GM12878 (cell line): ENCODE data around the gene C19orf67. TPM values are rescaled to one million over a fixed set of nuclear protein-coding genes. Genes with fewer than 3 reads are reported as not detected.

ENCODE experiments used
- BCL11A ChIP-seq: IDR thresholded peaks from 2 replicates; pipeline ENCODE4 v1.6.1; 2011; ENCODE audit warnings: low read depth, low read length
- BRCA1 ChIP-seq: IDR thresholded peaks from 2 replicates; pipeline ENCODE4 v1.6.1; 2011; ENCODE audit warnings: low read depth, low read length, improper control_type of control experiment
- CREM ChIP-seq: IDR thresholded peaks from 2 replicates; pipeline ENCODE4 v1.6.1; 2014; ENCODE audit warnings: antibody characterized with exemption, low read depth
- ELK1 ChIP-seq: IDR thresholded peaks from 2 replicates; pipeline ENCODE4 v1.6.1; 2012; ENCODE audit warnings: low read depth, low read length, improper control_type of control experiment
- ESRRA ChIP-seq: IDR thresholded peaks from 2 replicates; pipeline ENCODE4 v1.6.1; 2012; ENCODE audit warnings: mild to moderate bottlenecking, low read length, improper control_type of control experiment
- ETV6 ChIP-seq, 2 experiments: fragments of 450-650 bp in 1 of 2; IDR thresholded peaks in 1 of 2; conservative IDR thresholded peaks in 1 of 2; 2 replicates each; pipeline ENCODE4 v1.6.1; 2014; ENCODE audit warnings: antibody characterized with exemption in 1 of 2, borderline replicate concordance in 1 of 2, low read depth in 1 of 2, mild to moderate bottlenecking in 1 of 2, moderate library complexity in 1 of 2
- FOXM1 ChIP-seq: IDR thresholded peaks from 2 replicates; pipeline ENCODE4 v1.6.1; 2012; ENCODE audit warnings: low read depth, mild to moderate bottlenecking, inconsistent platforms, low read length, moderate library complexity
- GATAD2B ChIP-seq: fragments of 450-650 bp; conservative IDR thresholded peaks from 2 replicates; pipeline ENCODE4 v1.6.1; 2017; ENCODE audit warnings: low read depth, mild to moderate bottlenecking, moderate library complexity
- HDGF ChIP-seq: fragments of 450-650 bp; IDR thresholded peaks from 2 replicates; pipeline ENCODE4 v1.6.1; 2016; ENCODE audit warnings: antibody characterized with exemption
- HSF1 ChIP-seq: fragments of 150-350 bp; IDR thresholded peaks from 2 replicates; pipeline ENCODE4 v1.6.1; 2014; ENCODE audit warnings: mild to moderate bottlenecking, low read depth, low read length
- IRF4 ChIP-seq: IDR thresholded peaks from 2 replicates; pipeline ENCODE4 v1.6.1; 2011; ENCODE audit warnings: low read depth, low read length
- IRF5 ChIP-seq: fragments of 450-650 bp; IDR thresholded peaks from 2 replicates; pipeline ENCODE4 v1.6.1; 2017; ENCODE audit warnings: borderline replicate concordance
- NFYA ChIP-seq: IDR thresholded peaks from 2 replicates; pipeline ENCODE4 v1.6.1; 2011; ENCODE audit warnings: low read depth, mild to moderate bottlenecking, low read length, improper control_type of control experiment, borderline replicate concordance
- NR2C2 ChIP-seq: IDR thresholded peaks from 2 replicates; pipeline ENCODE4 v1.6.1; 2011; ENCODE audit warnings: borderline replicate concordance, low read depth; ENCODE audit not compliant: control insufficient read depth, insufficient read length
- RAD21 ChIP-seq: IDR thresholded peaks from 2 replicates; pipeline ENCODE4 v1.6.1; 2011; ENCODE audit warnings: mild to moderate bottlenecking, low read depth, low read length, moderate library complexity; ENCODE audit not compliant: insufficient read depth
- SIN3A ChIP-seq: IDR thresholded peaks from 2 replicates; pipeline ENCODE4 v1.6.1; 2012; ENCODE audit warnings: low read depth, low read length, improper control_type of control experiment
- SMC3 ChIP-seq: IDR thresholded peaks from 2 replicates; pipeline ENCODE4 v1.6.1; 2011; ENCODE audit warnings: low read length, improper control_type of control experiment, borderline replicate concordance
- SP1 ChIP-seq: IDR thresholded peaks from one replicate; pipeline ENCODE4 v1.6.1; 2011; ENCODE audit warnings: low read depth, low read length
- TBL1XR1 ChIP-seq: IDR thresholded peaks from 2 replicates; pipeline ENCODE4 v1.6.1; 2012; ENCODE audit warnings: low read depth, low read length, improper control_type of control experiment
- YBX1 ChIP-seq: fragments of 450-650 bp; IDR thresholded peaks from 2 replicates; pipeline ENCODE4 v1.6.1; 2016; ENCODE audit warnings: antibody characterized with exemption
- ZBTB40 ChIP-seq: fragments of 450-650 bp; IDR thresholded peaks from 2 replicates; pipeline ENCODE4 v1.6.1; 2016; ENCODE audit warnings: mild to moderate bottlenecking, moderate library complexity, borderline replicate concordance
- ZNF384 ChIP-seq: IDR thresholded peaks from 2 replicates; pipeline ENCODE4 v1.6.1; 2012; ENCODE audit warnings: low read depth, mild to moderate bottlenecking, low read length, improper control_type of control experiment, borderline replicate concordance
- ZNF622 ChIP-seq: fragments of 450-650 bp; IDR thresholded peaks from 2 replicates; pipeline ENCODE4 v1.6.1; 2017; ENCODE audit warnings: mild to moderate bottlenecking, inconsistent platforms
- polyA plus RNA-seq, 11 experiments: library from polyadenylated mRNA; depleted of rRNA in 4 of 11; unstranded in 6 of 11; stranded (reverse) in 5 of 11; fragments of >200 nt; fragmentation: Nextera tagmentation in 4 of 11; fragmentation: Illumina TruSeq in 1 of 11; extraction: Ambion mirVana in 4 of 11; extraction: Trizol in 1 of 11; gene quantifications; 1 replicate in 1 of 11; 2 replicates in 10 of 11; pipeline versions ENCODE4 v1.2.1 to v1.2.3, GENCODE V29; 2011 to 2016; ENCODE audit warnings: inconsistent platforms in 2 of 11, missing spikeins in 2 of 11, low read depth in 1 of 11
- total RNA-seq, 4 experiments: library from RNA; depleted of rRNA in 3 of 4; stranded (reverse); fragments of >200 nt in 3 of 4; fragmentation: Illumina TruSeq in 1 of 4; extraction: Trizol in 1 of 4; gene quantifications; 2 replicates each; pipeline versions ENCODE4 v1.2.1 to v1.2.3, GENCODE V29; 2013 to 2021

Gene C19orf67
- total and polyA plus RNA-seq, 10 of the 15 experiments (the other 5 are each of a cell fraction or from before 2014, with no cell fraction given): 0.14 TPM; not detected in 9

- TF ChIP-seq HSF1 (no peak), CREM (peak; percentile 90), YBX1 (no peak), ESRRA (no peak), ZBTB40 (peak; percentile 98), NR2C2 (no peak), ZNF622 (no peak), ELK1 (0 out of 2 replicates have a peak, but pooled peaks have one; percentile 45), IRF5 (no peak), SMC3 (no peak), FOXM1 (no peak), RAD21 (no peak), SIN3A (peak; percentile 59), NFYA (no peak), GATAD2B (no peak), ZNF384 (peak; percentile 81; the same call in 1 of the 2 replicates), ETV6 (conservative IDR thresholded peaks at IDR 0.05 in 1 of 2, IDR thresholded peaks at IDR 0.05 in 1 of 2; ENCODE audit: borderline replicate concordance in 1 of 2, low read depth in 1 of 2) (no peak), BRCA1 (no peak), SP1 (peak; percentile 75), TBL1XR1 (no peak), HDGF (no peak; the same call in 1 of the 2 replicates), BCL11A (no peak), IRF4 (peak; percentile 42; the same call in 1 of the 2 replicates)
Observed at GRCh38 chr19:14080887-14081796, 4.4 kb downstream of the C19orf67 start (continued).
